Epithelial cell of esophagus (primary cell): ENCODE results near the gene TAF1B.

ENCODE experiments used
- DNase-seq: peaks from one replicate; pipeline ENCODE4 v3.0.0; 2010; ENCODE audit warnings: low read depth
- H3K4me3 ChIP-seq: 2 replicates; pipeline ENCODE4 v1.5.1; 2011; ENCODE audit warnings: mild to moderate bottlenecking, low read length, control low read depth
- CTCF ChIP-seq: IDR thresholded peaks from 2 replicates; pipeline ENCODE4 v1.5.1; 2011; ENCODE audit warnings: low read depth, mild to moderate bottlenecking, low read length, control low read depth, inconsistent platforms; ENCODE audit not compliant: insufficient read depth; ENCODE audit errors: missing control alignments

TAF1B gene

GRCh38 chr2:9820020-9820973 lies 23.0 kb upstream of the TAF1B start:
- peak; percentile 92 for DNase-seq
- no peak for TF ChIP-seq CTCF
- no peak overlapping the region for H3K4me3 ChIP-seq

GRCh38 chr2:9821805-9822445 lies 21.3 kb upstream of the TAF1B start:
- TF ChIP-seq CTCF, result no peak
- DNase-seq, result no peak
- no peak overlapping the region for H3K4me3 ChIP-seq

GRCh38 chr2:9824441-9824840 lies 18.8 kb upstream of the TAF1B start:
- no peak for DNase-seq
- no peak overlapping the region for H3K4me3 ChIP-seq
- no peak for TF ChIP-seq CTCF

GRCh38 chr2:9824956-9825720 lies 18.1 kb upstream of the TAF1B start:
- no peak for DNase-seq
- TF ChIP-seq CTCF, result no peak
- no peak overlapping the region for H3K4me3 ChIP-seq

GRCh38 chr2:9826208-9826607 lies 17.1 kb upstream of the TAF1B start:
- no peak overlapping the region for H3K4me3 ChIP-seq
- no peak for DNase-seq
- no peak for TF ChIP-seq CTCF

GRCh38 chr2:9830685-9831410 lies 12.4 kb upstream of the TAF1B start:
- no peak for TF ChIP-seq CTCF
- no peak for DNase-seq
- H3K4me3 ChIP-seq, result no peak overlapping the region
